Measurements from ENCODE around the gene ANKRD37. TPM values are rescaled to one million over a fixed set of nuclear protein-coding genes. Genes with fewer than 3 reads are reported as not detected.

ANKRD37 gene
- total and polyA plus RNA-seq, 2 of the 8 experiments (the other 6 are each of a cell fraction or from before 2014, with no cell fraction given) = 2.8 to 3.4 TPM

DNA sequence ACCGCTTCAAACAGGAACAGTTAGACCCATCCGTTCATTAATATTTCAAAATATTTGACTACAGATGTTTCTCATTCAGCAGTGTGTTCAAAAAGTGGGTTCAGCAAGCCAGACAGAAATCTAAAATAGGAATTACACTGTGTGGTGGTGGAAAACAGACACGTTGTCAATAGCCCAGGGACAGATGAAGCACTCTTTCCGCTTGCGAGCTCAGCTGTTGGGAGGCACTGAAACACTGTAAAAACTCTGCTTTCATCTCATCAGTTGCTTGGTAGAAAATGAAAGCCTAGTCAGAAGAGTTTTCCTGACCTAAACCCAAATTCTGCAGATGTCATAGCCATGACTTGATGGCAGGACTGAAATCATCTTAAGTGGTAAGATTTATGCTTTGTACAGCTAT is 39.4 kb upstream of the ANKRD37 start:
- Histone ChIP-seq H3K14ac (ENCODE audit: insufficient read length) (no peak overlapping the region), H3K4me1 (replicated peaks in 1 of 4; ENCODE audit: control insufficient read depth in 3 of 4, insufficient read depth in 4 of 4, low read length in 3 of 4) (no peaks in the 10 kb centered on the region; a peak in 1 of 7 replicates), H3K9me3 (ENCODE audit: insufficient read depth in 2 of 2, low read depth in 1 of 2, low read length in 1 of 2) (no peaks in the 10 kb centered on the region), H2BK120ac (replicated peaks; ENCODE audit: low read depth, low read length) (no peak overlapping the region), H2AK5ac (ENCODE audit: low read depth, low read length) (no peak overlapping the region), H2BK5ac (ENCODE audit: low read depth, low read length) (no peak overlapping the region), H4K5ac (ENCODE audit: insufficient read length, low read depth, low read length) (no peak overlapping the region), H3K4ac (replicated peaks; ENCODE audit: insufficient read length, low read depth, low read length) (no peak overlapping the region), H2AFZ (ENCODE audit: low read length) (no peak overlapping the region), H2BK12ac (ENCODE audit: low read depth, low read length) (no peak overlapping the region), H3K4me2 (ENCODE audit: insufficient read depth in 1 of 2, low read depth in 2 of 2, low read length in 2 of 2) (no peak overlapping the region), H3K4me3 (ENCODE audit: extremely low read depth in 1 of 4, insufficient read depth in 2 of 4, low read depth in 3 of 4, low read length in 4 of 4) (no peak overlapping the region), H3K23me2 (ENCODE audit: low read depth, low read length) (no peaks in the 10 kb centered on the region), H3K56ac (replicated peaks; ENCODE audit: insufficient read length, low read depth, low read length) (no peak overlapping the region), H3K27ac (ENCODE audit: low read depth, low read length) (no peak overlapping the region), H3K27me3 (replicated peaks in 1 of 4; ENCODE audit: control insufficient read depth in 3 of 4, extremely low read depth in 1 of 4, insufficient read depth in 3 of 4, low read length in 3 of 4) (no peaks in the 10 kb centered on the region), H3K36me3 (ENCODE audit: control insufficient read depth in 2 of 4, insufficient read depth in 4 of 4, low read length in 3 of 4) (peaks cover 0 to 10% (median 3%) of the 10 kb centered on the region in 4 experiments; a peak in 5 of 8 replicates), H4K8ac (ENCODE audit: extremely low read depth, insufficient read depth, low read length) (no peak overlapping the region), H2BK15ac (ENCODE audit: low read length) (no peak overlapping the region), H3K9ac (replicated peaks in 1 of 4; ENCODE audit: extremely low read depth in 1 of 4, low read depth in 3 of 4, low read length in 3 of 4) (no peak overlapping the region), H3K79me1 (ENCODE audit: low read depth, low read length) (no peaks in the 10 kb centered on the region), H2BK20ac (ENCODE audit: low read length) (no peak overlapping the region), H3K18ac (ENCODE audit: extremely low read depth, low read length) (no peak overlapping the region), H4K91ac (replicated peaks; ENCODE audit: insufficient read length, low read length) (no peak overlapping the region), H4K20me1 (replicated peaks in 1 of 2; ENCODE audit: control insufficient read depth in 1 of 2, insufficient read depth in 2 of 2, low read length in 2 of 2) (no peaks in the 10 kb centered on the region), H3K79me2 (ENCODE audit: control insufficient read depth in 1 of 2, insufficient read depth in 2 of 2, low read length in 2 of 2) (no peaks in the 10 kb centered on the region), H3K23ac (ENCODE audit: insufficient read length) (no peak overlapping the region)
- POLR2A ChIA-PET (ENCODE audit: partially characterized antibody) = no interaction called here
- DNase-seq (ENCODE audit: low read depth in 1 of 2, low spot score in 2 of 2) (no peak), FAIRE-seq (no peak)
- CTCF ChIA-PET (ENCODE audit: partially characterized antibody) = no interaction called here
- WGBS, 2 experiments (ENCODE audit: extremely low coverage in 1 of 2, insufficient coverage in 1 of 2, insufficient read length in 1 of 2, insufficient replicate concordance in 2 of 2, low coverage in 1 of 2, low lambda C conversion rate in 2 of 2, missing lambda C conversion rate in 1 of 2) = 88% methylated on average over 5 of the region's 5 CpGs; no CpG with 5 or more reads in 1 of the 2 experiments
- TF ChIP-seq, protein P1, sequence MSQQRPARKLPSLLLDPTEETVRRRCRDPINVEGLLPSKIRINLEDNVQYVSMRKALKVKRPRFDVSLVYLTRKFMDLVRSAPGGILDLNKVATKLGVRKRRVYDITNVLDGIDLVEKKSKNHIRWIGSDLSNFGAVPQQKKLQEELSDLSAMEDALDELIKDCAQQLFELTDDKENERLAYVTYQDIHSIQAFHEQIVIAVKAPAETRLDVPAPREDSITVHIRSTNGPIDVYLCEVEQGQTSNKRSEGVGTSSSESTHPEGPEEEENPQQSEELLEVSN (IDR thresholded peaks at IDR 0.05) = no peak
- TF ChIP-seq POLR2A (IDR thresholded peaks at IDR 0.05; ENCODE audit: control extremely low read depth in 1 of 2, low read depth in 2 of 2, low read length in 2 of 2) (no peak), FOSL1 (IDR thresholded peaks at IDR 0.05; ENCODE audit: insufficient read depth, low read depth, low read length) (no peak), POLR2AphosphoS5 (IDR thresholded peaks at IDR 0.05; ENCODE audit: low read depth, low read length) (no peak), GABPA (IDR thresholded peaks at IDR 0.05; ENCODE audit: borderline replicate concordance, insufficient read depth, low read length) (no peak), CEBPB (IDR thresholded peaks at IDR 0.05; ENCODE audit: low read depth, low read length) (no peak), CHD1 (IDR thresholded peaks at IDR 0.05; ENCODE audit: low read depth, low read length) (no peak), EZH2 (IDR thresholded peaks at IDR 0.05; ENCODE audit: low read depth, low read length, severe bottlenecking) (no peak), SP1 (IDR thresholded peaks at IDR 0.05; ENCODE audit: low read depth, low read length) (no peak), EGR1 (IDR thresholded peaks at IDR 0.05; ENCODE audit: borderline replicate concordance, low read depth, low read length) (no peak), SIRT6 (IDR thresholded peaks at IDR 0.05; ENCODE audit: low read length) (no peak)
- TF ChIP-seq, protein P2, sequence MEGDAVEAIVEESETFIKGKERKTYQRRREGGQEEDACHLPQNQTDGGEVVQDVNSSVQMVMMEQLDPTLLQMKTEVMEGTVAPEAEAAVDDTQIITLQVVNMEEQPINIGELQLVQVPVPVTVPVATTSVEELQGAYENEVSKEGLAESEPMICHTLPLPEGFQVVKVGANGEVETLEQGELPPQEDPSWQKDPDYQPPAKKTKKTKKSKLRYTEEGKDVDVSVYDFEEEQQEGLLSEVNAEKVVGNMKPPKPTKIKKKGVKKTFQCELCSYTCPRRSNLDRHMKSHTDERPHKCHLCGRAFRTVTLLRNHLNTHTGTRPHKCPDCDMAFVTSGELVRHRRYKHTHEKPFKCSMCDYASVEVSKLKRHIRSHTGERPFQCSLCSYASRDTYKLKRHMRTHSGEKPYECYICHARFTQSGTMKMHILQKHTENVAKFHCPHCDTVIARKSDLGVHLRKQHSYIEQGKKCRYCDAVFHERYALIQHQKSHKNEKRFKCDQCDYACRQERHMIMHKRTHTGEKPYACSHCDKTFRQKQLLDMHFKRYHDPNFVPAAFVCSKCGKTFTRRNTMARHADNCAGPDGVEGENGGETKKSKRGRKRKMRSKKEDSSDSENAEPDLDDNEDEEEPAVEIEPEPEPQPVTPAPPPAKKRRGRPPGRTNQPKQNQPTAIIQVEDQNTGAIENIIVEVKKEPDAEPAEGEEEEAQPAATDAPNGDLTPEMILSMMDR (IDR thresholded peaks at IDR 0.05; ENCODE audit: control extremely low read depth in 1 of 3, insufficient read depth in 1 of 3, low read depth in 1 of 3, low read length in 3 of 3) = no peak

Measured in H1 (cell line).